HEK293 (cell line): ENCODE measurements around the gene SPHK1.

ENCODE experiments used
- CTCF ChIA-PET: fragments of 350-600 bp; formaldehyde crosslinking; extraction: SDS; loops from one replicate; lab custom pipeline; 2021; ENCODE audit warnings: antibody characterized with exemption; lab: Yijun Ruan, JAX
- POLR2A ChIA-PET: fragments of 300-600 bp; formaldehyde crosslinking; extraction: SDS; loops from one replicate; lab custom pipeline; 2020; ENCODE audit warnings: antibody characterized with exemption, inconsistent platforms; lab: Yijun Ruan, JAX
- H3K27ac ChIP-seq: fragments of 200-500 bp; sonication (Bioruptor generic); 2 replicates; pipeline ENCODE4 v1.5.1; 2014; ENCODE audit warnings: low read depth, low read length, control low read depth, inconsistent platforms; ENCODE audit errors: extremely low read depth
- H3K36me3 ChIP-seq, 2 experiments: fragments of 200-500 bp in 1 of 2; sonication (Bioruptor generic) in 1 of 2; 1 replicate in 1 of 2; 2 replicates in 1 of 2; pipeline ENCODE4 v1.5.1; 2014 to 2017; ENCODE audit warnings: inconsistent platforms in 2 of 2, low read length in 2 of 2; ENCODE audit not compliant: control insufficient read depth in 2 of 2, insufficient read depth in 1 of 2
- H3K4me1 ChIP-seq: fragments of 200-500 bp; sonication (Bioruptor generic); 2 replicates; pipeline ENCODE4 v1.5.1; 2014; ENCODE audit warnings: mild to moderate bottlenecking, low read length, inconsistent platforms; ENCODE audit not compliant: control insufficient read depth, insufficient read depth
- H3K4me3 ChIP-seq: 2 replicates; pipeline ENCODE4 v1.5.1; 2011; ENCODE audit warnings: low read depth, mild to moderate bottlenecking, control low read depth, low read length, moderate library complexity
- H3K9me3 ChIP-seq: fragments of 200-500 bp; sonication (Bioruptor generic); 2 replicates; pipeline ENCODE4 v1.5.1; 2014; ENCODE audit warnings: low read depth, low read length, inconsistent platforms; ENCODE audit not compliant: control insufficient read depth, insufficient read depth
- CTCF ChIP-seq: fragments of 450-650 bp; formaldehyde crosslinking; IDR thresholded peaks from 2 replicates; pipeline ENCODE4 v1.5.1; 2016; ENCODE audit warnings: missing biosample characterization, missing genetic modification characterization
- ELK4 ChIP-seq: IDR thresholded peaks from 2 replicates; pipeline ENCODE4 v1.6.1; 2011; ENCODE audit warnings: mild to moderate bottlenecking, low read depth, low read length, borderline replicate concordance
- GLIS2 ChIP-seq: fragments of 450-650 bp; formaldehyde crosslinking; IDR thresholded peaks from 2 replicates; pipeline ENCODE4 v1.5.1; 2016; ENCODE audit warnings: missing biosample characterization, missing genetic modification characterization
- HIC1 ChIP-seq: fragments of 450-650 bp; formaldehyde crosslinking; IDR thresholded peaks from 2 replicates; pipeline ENCODE4 v1.5.1; 2016; ENCODE audit warnings: missing biosample characterization, missing genetic modification characterization
- KLF10 ChIP-seq: fragments of 450-650 bp; IDR thresholded peaks from 2 replicates; pipeline ENCODE4 v1.5.1; 2018; ENCODE audit warnings: missing biosample characterization, mild to moderate bottlenecking, missing genetic modification characterization
- KLF7 ChIP-seq: fragments of 450-650 bp; formaldehyde crosslinking; IDR thresholded peaks from 2 replicates; pipeline ENCODE4 v1.5.1; 2016; ENCODE audit warnings: missing biosample characterization, missing genetic modification characterization, borderline replicate concordance
- SCRT1 ChIP-seq: fragments of 450-650 bp; formaldehyde crosslinking; IDR thresholded peaks from 2 replicates; pipeline ENCODE4 v1.5.1; 2016; ENCODE audit warnings: missing biosample characterization, missing genetic modification characterization, borderline replicate concordance
- ZBTB21 ChIP-seq: fragments of 450-650 bp; formaldehyde crosslinking; IDR thresholded peaks from 2 replicates; pipeline ENCODE4 v1.5.1; 2017; ENCODE audit warnings: missing biosample characterization, missing genetic modification characterization
- ZNF112 ChIP-seq: fragments of 450-650 bp; formaldehyde crosslinking; IDR thresholded peaks from 2 replicates; pipeline ENCODE4 v1.5.0; 2017; ENCODE audit warnings: missing biosample characterization, missing genetic modification characterization
- ZNF514 ChIP-seq: fragments of 450-650 bp; formaldehyde crosslinking; IDR thresholded peaks from 2 replicates; pipeline ENCODE4 v1.5.1; 2016; ENCODE audit warnings: missing biosample characterization, missing genetic modification characterization
- ZNF585B ChIP-seq: fragments of 450-650 bp; formaldehyde crosslinking; IDR thresholded peaks from 2 replicates; pipeline ENCODE4 v1.5.1; 2016; ENCODE audit warnings: missing biosample characterization, missing genetic modification characterization
- ZNF664 ChIP-seq: fragments of 450-650 bp; formaldehyde crosslinking; IDR thresholded peaks from 2 replicates; pipeline ENCODE4 v1.5.1; 2016; ENCODE audit warnings: missing biosample characterization, missing genetic modification characterization
- ZNF76 ChIP-seq: fragments of 450-650 bp; formaldehyde crosslinking; IDR thresholded peaks from 2 replicates; pipeline ENCODE4; 2016; ENCODE audit warnings: low read depth, missing biosample characterization, missing genetic modification characterization, borderline replicate concordance
- TF ChIP-seq, protein P1 (sequence below): fragments of 450-650 bp; formaldehyde crosslinking; IDR thresholded peaks from 2 replicates; pipeline ENCODE4 v1.5.1; 2016; ENCODE audit warnings: missing biosample characterization, missing genetic modification characterization
- TF ChIP-seq, protein P2 (sequence below): fragments of 450-650 bp; IDR thresholded peaks from 2 replicates; pipeline ENCODE4 v1.5.1; 2018; ENCODE audit warnings: missing biosample characterization, missing genetic modification characterization

Gene SPHK1

DNA sequence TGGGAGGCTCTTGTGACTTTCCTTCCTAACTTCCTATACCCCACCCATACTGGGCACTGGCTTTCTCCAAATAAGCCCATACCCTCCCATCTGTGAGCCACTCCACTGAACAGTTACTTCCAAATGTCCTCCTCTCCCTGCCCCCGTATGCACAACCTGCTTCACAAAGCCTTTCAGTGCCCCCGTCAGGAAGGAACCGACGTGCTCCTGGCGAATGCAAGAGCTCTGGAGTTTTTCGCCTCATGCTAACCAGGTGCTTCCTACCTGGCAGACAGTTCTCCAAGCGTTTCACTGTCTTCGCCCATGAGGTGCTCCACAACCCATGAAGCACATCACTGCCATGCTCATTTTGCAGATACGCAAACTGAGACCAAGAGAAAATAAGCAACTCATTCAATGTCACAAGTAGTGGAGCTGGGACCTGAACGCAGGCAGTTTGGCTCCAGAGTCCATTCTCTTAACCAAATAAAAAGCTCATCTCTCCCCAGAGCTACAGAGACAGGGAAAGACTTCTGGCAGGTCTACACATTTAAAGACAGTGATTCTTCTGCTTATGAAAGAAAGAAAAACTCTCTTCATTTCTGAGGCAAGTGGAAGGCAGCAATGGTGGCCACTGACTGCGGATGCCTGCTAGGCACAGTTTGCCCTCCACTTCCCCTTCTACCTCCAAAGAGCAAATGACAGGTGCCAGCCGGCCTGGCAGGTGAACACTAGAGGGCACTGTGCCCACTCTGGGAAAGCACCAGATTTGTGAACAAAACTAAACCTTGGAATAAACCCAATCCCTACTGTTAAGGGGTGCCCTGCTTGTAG lies 23.8 kb downstream of the SPHK1 start (continued):
- TF ChIP-seq, protein P1, sequence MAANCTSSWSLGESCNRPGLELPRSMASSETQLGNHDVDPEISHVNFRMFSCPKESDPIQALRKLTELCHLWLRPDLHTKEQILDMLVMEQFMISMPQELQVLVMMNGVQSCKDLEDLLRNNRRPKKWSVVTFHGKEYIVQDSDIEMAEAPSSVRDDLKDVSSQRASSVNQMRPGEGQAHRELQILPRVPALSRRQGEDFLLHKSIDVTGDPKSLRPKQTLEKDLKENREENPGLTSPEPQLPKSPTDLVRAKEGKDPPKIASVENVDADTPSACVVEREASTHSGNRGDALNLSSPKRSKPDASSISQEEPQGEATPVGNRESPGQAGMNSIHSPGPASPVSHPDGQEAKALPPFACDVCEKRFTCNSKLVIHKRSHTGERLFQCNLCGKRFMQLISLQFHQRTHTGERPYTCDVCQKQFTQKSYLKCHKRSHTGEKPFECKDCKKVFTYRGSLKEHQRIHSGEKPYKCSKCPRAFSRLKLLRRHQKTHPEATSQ (tag by site-specific recombination) = no peak
- no peak for TF ChIP-seq ZNF585B (tag by site-specific recombination)
- TF ChIP-seq CTCF (tag by site-specific recombination) = peak; percentile 59
- TF ChIP-seq KLF10 (tag by site-specific recombination) = no peak
- no peak for TF ChIP-seq ELK4

DNA sequence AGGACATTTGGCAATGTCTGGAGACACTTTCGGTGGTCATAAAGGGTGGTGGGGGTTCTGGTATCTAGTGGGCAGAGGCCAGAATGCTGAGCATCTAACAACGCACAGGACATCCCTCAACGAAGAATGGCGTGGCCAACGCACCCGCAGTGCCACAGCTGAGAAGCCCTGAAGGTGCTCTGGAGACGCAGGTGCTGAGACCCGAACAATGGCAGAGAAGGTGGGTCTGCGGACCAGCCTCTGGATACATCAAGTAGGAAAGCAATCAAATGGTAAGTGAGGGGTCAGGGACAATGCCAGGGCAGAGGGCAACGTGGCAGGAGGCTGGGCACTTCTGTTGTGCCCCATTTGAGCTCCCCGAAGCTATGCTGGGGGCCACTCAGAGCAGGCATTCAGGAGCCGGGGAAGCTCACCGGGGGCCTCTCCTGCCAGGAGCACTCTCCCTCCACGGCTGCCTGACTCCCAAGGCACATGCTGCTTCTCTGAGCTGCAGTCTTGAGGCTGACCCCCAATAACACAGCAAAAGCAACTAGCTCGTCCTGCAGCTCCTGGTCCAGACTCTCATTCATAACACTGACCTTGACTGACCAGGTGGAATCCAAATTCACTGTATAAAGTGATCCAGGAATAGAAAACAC lies 26.0 kb downstream of the SPHK1 start:
- no peaks in the 10 kb centered on the region for H3K9me3 ChIP-seq
- POLR2A ChIA-PET = no interaction called here
- H3K4me1 ChIP-seq = peaks cover 26% of the 10 kb centered on the region
- H3K27ac ChIP-seq = no peak overlapping the region
- no peak overlapping the region for H3K4me3 ChIP-seq
- peaks cover 0 to 39% of the 10 kb centered on the region in 2 experiments; a peak in 2 of 3 replicates for H3K36me3 ChIP-seq
- TF ChIP-seq HIC1 (0 out of 2 replicates have a peak, but pooled peaks have one; percentile 11), GLIS2 (0 out of 2 replicates have a peak, but pooled peaks have one; percentile 13), SCRT1 (tag by site-specific recombination) (no peak), KLF7 (tag by site-specific recombination) (no peak)
- CTCF ChIA-PET = interaction anchor here (0.6 to 8.5 kb wide), 9 partner anchors 14 to 1664 kb away, joined by 3 to 90 read pairs (median 3); no protein-coding TSS in a partner anchor

DNA sequence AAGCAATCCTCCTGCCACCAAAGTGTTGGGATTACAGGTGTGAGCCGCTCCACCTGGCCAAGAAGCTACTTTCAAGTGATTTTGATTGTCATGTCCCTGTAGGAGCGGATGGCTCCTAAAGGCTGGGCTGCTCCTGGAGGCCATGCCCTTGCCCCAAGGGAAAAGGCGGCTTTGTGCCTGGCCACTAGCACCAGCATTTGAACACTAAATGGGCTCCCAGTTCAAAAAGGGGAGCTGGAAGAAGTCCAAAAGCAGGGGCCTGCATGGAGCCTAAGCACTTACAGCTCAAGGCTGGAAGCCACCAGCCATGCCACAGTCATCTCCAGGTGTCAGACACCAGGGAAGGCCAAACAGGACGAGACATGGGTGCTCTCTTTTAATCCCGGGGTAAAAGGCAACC lies 26.8 kb downstream of the SPHK1 start:
- ChIA-PET CTCF (interaction anchor here (0.6 to 8.5 kb wide), 9 partner anchors 15 to 1663 kb away, joined by 3 to 90 read pairs (median 3); no protein-coding TSS in a partner anchor), POLR2A (no interaction called here)
- Histone ChIP-seq H3K4me1 (peaks cover 18% of the 10 kb centered on the region), H3K4me3 (no peak overlapping the region), H3K27ac (no peak overlapping the region), H3K9me3 (no peaks in the 10 kb centered on the region), H3K36me3 (peaks cover 3 to 35% of the 10 kb centered on the region in 2 experiments)
- TF ChIP-seq ZNF112 (tag by site-specific recombination) (no peak), ZNF514 (tag by site-specific recombination) (no peak), ZBTB21 (tag by site-specific recombination) (no peak), ZNF76 (tag by site-specific recombination) (no peak), ZNF664 (tag by site-specific recombination) (no peak)
- TF ChIP-seq, protein P2, sequence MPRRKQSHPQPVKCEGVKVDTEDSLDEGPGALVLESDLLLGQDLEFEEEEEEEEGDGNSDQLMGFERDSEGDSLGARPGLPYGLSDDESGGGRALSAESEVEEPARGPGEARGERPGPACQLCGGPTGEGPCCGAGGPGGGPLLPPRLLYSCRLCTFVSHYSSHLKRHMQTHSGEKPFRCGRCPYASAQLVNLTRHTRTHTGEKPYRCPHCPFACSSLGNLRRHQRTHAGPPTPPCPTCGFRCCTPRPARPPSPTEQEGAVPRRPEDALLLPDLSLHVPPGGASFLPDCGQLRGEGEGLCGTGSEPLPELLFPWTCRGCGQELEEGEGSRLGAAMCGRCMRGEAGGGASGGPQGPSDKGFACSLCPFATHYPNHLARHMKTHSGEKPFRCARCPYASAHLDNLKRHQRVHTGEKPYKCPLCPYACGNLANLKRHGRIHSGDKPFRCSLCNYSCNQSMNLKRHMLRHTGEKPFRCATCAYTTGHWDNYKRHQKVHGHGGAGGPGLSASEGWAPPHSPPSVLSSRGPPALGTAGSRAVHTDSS (tag by site-specific recombination) = no peak
